Measurements from ENCODE around the gene TNS3.

The TNS3 gene

GRCh38 chr7:47561715-47562446 is 20.0 kb downstream of the TNS3 start:
- no peak for TF ChIP-seq CTCF (IDR thresholded peaks at IDR 0.05; ENCODE audit: control insufficient read depth, insufficient read depth, low read depth, low read length, missing control alignments)
- no peak for DNase-seq (ENCODE audit: low read depth)
- H3K4me3 ChIP-seq (ENCODE audit: control insufficient read depth, low read depth, low read length): no peak overlapping the region

GRCh38 chr7:47559306-47560220 is 22.3 kb downstream of the TNS3 start:
- no peak for TF ChIP-seq CTCF (IDR thresholded peaks at IDR 0.05; ENCODE audit: control insufficient read depth, insufficient read depth, low read depth, low read length, missing control alignments)
- DNase-seq (ENCODE audit: low read depth): no peak
- no peak overlapping the region for H3K4me3 ChIP-seq (ENCODE audit: control insufficient read depth, low read depth, low read length)

DNA sequence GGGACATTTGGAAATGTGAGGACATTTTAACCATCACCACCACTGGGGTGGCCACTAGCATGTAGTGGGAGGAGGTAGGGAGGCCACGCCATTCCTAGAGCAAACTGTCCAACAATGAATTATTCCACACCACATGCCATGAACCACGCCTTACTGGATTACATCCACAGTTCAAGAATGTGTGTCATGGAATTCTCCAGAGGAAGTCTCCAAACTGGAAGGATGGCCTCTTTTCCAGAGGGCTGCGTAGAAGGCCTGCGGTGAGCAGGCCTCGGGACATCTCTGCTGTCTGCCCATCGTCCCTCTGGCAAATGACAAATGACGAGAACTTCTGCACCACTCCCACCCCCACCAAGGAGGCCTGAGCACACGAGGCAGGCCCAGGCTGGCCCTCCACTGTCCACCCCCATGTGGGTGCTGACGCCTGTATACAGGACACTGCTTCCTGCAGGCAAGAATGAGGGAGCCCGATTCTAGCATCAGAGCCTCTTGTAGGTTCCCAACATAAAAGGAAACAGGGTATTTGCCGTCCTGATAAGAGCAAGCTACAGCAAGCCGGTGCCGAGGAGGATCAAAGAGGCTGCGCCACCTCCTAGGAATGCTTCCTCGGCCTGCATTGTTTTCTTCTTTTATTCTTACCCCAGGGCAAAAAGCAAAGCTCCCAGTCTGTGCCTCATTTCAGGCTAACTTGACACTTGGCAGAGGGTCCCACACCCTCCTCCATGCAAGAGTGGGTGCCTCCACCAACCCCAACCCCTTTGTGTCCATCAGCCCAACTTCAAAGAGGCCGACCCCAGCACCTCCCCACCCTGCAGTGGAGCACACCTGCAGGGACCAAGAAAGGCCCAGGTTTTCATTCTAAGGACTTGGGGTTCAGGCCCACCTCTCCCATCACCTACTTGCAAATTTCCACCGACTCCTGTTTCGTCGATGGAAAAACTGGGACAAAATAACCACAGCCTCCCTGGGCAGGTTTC is 23.9 kb downstream of the TNS3 start:
- DNase-seq (ENCODE audit: low read depth): no peak
- H3K4me3 ChIP-seq (ENCODE audit: control insufficient read depth, low read depth, low read length): no peak overlapping the region
- no peak for TF ChIP-seq CTCF (IDR thresholded peaks at IDR 0.05; ENCODE audit: control insufficient read depth, insufficient read depth, low read depth, low read length, missing control alignments)

- no peak for DNase-seq (ENCODE audit: low read depth)
- no peak overlapping the region for H3K4me3 ChIP-seq (ENCODE audit: control insufficient read depth, low read depth, low read length)
- TF ChIP-seq CTCF (IDR thresholded peaks at IDR 0.05; ENCODE audit: control insufficient read depth, insufficient read depth, low read depth, low read length, missing control alignments): no peak
These were observed 24.6 kb downstream of the TNS3 start for GRCh38 chr7:47557317-47557693.

- no peak overlapping the region for H3K4me3 ChIP-seq (ENCODE audit: control insufficient read depth, low read depth, low read length)
- no peak for TF ChIP-seq CTCF (IDR thresholded peaks at IDR 0.05; ENCODE audit: control insufficient read depth, insufficient read depth, low read depth, low read length, missing control alignments)
These were observed 25.3 kb downstream of the TNS3 start for GRCh38 chr7:47556511-47557180.

More at GRCh38 chr7:47556511-47557180, 25.3 kb downstream of the TNS3 start:
- DNase-seq (ENCODE audit: low read depth): no peak
